Ishikawa (cell line): Measurements from ENCODE around the gene CEP112.

Source experiments
- RAD21 ChIP-seq: IDR thresholded peaks from 2 replicates; pipeline ENCODE4 v1.6.1; 2012; ENCODE audit warnings: low read depth
- REST ChIP-seq: IDR thresholded peaks from 2 replicates; pipeline ENCODE4 v1.6.1; 2012; ENCODE audit warnings: low read depth, mild to moderate bottlenecking

GRCh38 chr17:66177048-66177447 is 14.9 kb downstream of the CEP112 start:
- TF ChIP-seq REST = no peak
- TF ChIP-seq RAD21 = no peak
